ENCODE results near the gene ACOT8.
"Not testable (repeated sequence)": the region's sequence is repeated elsewhere in the genome, so short reads cannot be mapped to it uniquely, and the experiment has no call there.

The ACOT8 gene

DNA sequence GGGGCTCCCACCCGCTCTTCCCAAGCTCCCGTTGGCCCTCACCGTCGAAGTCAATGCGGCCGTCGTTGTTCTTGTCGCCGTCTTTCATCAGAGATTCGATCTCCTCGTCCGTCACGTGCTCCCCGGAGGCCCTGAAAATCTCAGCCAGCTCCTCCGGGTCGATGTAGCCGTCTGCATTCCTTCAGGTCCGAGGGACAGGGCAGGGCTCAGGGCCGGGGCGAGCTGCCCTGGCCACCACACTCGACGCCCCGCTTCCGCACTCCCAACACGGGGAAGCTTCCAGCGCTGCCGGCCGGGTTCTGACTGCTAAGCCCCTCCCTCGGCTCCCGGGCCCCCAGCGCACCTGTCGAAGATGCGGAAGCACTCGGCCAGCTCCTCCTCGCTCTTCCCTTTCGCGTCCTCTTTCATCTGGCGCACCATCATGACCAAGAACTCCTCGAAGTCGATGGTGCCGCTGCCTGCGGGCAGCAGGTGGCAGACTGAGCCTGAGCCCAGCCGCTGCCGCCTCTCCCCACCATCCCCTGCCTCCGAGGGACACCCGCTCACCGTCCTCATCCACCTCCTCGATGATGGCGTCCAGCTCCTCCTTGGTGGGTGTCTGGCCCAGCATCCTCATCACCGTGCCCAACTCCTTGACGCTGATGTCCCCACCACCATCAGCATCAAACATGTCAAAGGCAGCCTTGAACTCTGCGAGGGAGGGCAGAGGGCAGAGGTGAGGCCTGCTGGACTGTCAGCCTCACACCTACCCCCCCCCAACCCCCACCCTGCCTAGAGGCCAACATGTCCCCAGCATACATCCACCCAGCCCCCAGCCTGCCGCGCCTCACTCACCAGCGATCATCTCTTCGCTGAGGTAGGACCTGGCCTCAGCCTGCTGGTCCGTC is 33.0 kb downstream of the ACOT8 start:
- no peak for DNase-seq

DNA sequence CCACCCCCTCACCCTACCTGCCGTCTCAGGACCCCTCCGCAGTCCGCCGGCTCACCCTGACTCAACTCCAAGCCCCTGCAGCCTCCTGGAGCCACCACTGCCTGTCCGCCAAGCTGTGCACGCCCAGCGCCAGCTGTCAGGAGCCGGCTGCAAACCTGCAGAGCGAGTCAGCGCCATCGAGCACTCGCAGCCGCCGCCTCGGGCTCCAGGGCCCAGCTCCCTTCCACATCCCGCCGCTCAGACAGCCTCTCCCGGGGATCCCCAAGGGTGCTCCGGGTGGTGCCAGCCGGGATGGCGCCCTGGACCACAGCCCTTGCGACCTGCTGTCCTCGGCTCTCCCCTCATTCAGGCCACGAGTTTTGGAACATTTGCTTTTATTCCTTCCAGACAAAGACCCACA is 34.3 kb downstream of the ACOT8 start:
- DNase-seq = peak; percentile 5

DNA sequence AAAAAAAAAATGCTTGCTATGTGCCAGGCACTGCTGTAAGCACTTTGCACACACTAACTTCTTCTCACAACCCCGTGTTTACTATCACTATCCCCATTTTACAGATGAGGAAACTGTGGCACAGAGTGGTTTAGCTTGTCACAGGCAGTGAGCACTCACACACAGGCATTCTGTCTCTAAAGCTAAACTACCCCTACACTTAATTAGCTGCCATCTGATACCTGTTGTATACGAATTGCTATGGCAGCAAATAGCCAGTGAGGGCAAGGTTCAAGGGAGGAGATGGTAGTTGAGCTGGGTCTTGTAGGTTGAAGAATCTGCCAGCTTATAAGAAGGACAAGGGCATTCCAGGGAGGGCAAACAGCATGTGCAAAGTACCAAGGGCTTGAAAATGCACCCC is 35.2 kb downstream of the ACOT8 start:
- no peak for DNase-seq

DNA sequence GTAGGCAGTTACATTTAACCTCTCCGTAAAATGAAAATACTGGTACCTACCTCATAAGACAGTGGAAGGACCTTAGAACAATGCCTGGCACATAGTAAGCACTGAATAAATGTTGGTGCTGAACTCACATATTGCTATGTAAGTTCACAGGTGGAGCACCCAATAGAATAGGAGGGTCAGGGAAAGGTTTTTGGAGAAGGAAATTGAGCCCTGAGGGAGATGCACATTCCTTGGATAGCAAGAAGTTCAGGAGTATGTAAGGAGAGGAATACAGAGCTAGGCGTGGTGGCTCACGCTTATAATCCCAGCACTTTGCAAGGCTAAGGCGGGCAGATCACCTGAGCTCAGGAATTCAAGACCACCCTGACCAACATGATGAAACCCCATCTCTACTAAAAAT is 37.7 kb downstream of the ACOT8 start:
- no peak for DNase-seq

DNA sequence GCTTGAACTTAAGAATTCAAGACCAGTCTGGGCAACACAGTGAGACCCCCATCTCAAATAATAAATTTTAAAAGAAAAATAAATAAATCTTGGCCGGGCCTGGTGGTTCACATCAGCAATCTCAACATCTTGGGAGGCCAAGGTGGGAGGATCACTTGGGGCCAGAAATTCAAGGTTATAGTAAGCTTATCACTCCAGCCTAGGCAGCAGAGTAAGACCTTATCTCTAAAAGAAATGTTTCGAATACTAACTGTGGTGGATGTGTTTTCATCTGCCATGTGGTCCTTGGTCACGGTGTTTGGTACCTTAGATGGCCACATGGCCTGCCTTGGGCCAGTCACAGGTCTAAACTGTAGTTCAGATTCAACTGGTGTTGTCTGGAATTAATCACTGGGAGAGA is 39.0 kb downstream of the ACOT8 start:
- DNase-seq = no peak

DNA sequence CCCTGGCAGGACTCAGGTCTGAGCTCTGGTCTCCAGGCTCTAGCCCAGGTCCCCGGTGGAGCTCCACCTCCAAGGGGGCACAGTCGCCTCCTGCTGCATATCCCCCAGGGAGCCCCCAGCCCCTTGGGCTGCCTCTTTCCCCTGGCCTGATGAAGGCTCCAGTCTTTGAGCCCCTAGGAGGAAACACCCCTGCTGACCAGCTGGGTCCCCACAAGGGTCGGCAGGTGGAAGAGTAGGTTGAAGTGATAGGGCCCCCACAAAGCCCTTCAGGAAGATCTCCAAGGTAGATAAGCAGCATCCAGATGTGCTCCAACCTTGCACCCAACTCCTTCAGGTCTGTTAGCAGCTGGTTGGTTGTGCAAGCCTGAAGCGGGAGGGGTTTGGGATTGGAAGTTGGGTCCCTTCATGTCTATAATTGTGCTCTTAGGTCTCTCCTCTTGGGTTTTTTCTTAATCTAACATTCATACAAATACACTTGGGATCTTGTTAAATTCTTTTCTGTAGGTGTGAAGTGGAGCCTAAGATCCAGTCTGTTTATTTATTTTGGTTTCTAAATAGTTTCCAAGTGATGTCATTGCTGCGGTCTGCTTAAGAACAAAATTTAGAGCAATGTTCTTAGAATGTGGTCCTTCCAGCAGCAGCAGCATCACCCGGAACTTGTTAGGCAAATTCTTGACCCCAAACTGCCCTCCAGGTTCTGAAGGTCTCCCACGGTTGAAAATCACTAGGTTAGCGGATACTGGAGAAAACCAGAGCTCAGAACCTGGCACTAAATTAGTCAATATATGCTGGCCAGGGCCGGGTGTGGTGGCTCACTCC is 39.6 kb downstream of the ACOT8 start:
- DNase-seq = no peak

DNA sequence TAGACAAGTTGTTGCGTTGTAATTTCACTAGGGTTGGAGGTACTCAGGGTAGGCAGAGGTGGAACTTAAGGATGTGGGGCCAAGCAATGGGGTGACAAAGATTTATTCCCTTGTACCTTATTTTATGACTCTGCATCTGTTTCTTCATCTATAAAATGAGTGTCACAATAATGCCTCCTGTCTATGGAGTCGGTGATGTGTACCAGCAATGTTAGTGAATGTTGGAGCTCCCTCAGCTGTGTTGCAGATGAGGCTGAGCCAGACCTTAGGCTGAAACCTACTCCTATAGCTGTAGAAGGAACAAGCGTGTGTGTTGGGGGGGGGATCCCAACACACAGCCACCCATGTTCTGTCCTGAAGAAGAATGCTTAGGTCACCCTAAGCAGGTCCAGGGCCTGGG is 40.2 kb downstream of the ACOT8 start:
- no peak for DNase-seq

DNA sequence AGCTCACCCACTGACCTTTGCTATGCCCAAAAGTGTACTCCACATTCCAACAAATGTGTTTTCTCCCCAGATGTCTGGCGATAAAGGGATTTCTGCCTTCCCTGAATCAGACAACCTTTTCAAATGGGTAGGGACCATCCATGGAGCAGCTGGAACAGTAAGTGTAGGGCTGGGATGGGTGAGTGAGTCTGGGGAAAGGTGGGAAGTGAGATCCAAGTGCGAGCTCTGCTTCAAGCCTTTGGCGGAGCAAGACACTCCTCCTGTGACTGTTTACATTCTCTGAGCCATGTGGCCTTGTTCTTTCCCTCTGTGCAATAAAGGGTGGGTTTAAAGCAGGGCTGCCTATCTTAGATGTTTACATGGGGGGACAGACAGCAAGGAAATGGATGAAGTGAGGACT is 42.9 kb downstream of the ACOT8 start:
- no peak for DNase-seq

DNA sequence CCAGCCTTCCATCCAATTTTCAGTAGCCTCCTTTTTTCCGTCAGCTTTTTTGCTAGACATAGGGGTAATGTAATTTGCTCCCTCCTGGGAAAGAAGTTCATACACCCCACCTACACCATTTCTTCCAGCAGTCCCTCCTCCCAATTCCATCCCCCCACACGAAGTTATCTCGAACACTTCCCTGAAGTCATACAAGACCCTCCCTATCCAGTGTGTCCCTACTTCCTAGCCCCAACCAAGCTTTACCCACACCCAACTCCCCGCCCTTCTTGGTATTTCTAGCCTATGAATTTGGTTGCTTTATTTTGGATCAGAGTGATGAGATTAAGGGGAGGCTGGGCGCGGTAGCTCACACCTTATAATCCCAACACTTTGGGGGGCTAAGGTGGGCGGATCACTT is 43.7 kb downstream of the ACOT8 start:
- DNase-seq = no peak

DNA sequence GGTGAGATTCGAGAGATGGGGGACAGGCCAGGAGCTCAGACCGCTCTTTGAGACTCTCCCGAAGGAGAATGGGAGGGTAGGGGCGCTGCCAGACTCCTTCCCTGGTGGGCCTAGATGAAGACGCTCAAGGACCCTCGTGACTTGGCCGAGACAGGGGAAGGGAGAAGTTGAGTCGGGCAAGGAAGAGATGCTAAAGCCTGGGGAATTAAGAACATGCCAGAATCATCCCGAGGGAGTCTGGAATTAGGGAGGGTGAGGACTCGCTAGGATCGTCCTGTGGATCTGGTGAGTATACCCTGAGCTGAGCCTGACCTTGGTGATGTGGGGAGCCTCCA is 44.2 kb downstream of the ACOT8 start:
- DNase-seq = no peak

DNA sequence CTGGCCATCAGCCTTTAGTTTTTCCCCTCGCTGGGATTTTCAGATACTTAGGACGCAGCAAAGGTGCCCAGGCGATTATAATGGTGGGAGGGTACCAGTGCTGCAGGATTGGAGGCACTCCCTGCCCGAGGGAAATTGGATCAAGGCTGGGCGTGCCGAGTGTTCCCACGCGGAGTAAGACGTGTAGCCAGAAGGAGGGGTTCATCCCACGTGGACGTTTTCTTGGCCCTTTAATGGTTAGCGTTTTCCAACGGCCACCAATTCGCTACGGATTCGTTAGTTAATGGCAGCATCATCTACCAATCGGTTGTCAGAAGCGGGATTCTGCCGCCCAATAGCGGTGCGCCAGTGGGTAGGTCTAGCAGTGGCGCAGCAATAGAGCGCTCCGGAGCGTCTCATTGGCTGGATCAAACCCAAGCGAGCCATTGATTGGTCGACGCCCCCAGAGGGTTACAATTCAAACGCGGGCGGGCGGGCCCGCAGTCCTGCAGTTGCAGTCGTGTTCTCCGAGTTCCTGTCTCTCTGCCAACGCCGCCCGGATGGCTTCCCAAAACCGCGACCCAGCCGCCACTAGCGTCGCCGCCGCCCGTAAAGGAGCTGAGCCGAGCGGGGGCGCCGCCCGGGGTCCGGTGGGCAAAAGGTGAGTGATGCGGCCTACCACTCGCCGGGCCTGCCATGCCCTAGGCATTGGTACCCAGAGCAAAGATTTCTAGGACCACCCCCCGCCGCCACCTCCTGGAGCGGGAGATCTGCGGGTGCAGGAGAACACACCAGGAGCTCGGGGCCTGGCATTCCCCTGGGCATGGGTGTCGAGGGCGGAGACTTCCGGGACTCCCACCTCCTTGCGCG is 44.8 kb downstream of the ACOT8 start, which contains the start of gene UBE2C:
Gene UBE2C, plus strand, starts transcription at position 488 of the 849 bp plus-strand sequence. Its CDS starts 52 bp downstream, at position 540.
- DNase-seq = peak; percentile 99

DNA sequence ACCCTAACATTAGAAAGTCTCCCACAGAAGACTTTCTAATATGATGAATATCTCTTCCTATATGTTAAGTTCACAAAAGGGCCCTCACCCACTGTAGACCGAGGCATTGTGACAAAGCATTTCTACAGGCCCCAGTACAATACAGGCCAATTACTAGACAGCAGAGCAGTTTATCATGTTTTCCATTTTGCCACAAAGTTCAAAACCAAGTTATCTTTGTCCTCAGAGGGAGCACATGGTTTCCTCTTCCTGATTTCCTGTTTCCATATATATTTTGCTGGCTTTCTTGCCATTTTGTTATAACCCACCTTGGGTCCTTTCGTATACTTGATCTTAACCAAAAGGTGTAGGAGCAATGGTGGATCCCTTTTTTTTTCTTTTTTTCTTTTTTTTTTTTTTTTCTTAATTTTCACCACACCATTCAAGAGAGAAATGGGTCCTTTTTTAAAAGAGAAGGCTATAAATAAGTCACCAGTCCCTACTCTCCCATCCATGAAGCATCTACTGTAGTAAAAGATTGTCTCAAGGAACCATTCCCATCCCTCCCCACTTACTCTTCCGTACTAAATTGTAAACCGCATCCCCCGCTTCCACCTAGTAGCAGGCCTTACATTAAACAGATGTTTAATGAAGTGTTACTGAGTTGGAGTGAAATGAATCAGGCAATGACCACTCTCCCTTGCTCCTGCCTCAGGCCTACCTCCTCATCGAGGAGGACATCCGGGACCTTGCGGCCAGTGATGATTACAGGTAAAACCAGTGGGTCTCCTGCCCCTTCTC is 46.8 kb downstream of the ACOT8 start:
- no peak for DNase-seq

DNA sequence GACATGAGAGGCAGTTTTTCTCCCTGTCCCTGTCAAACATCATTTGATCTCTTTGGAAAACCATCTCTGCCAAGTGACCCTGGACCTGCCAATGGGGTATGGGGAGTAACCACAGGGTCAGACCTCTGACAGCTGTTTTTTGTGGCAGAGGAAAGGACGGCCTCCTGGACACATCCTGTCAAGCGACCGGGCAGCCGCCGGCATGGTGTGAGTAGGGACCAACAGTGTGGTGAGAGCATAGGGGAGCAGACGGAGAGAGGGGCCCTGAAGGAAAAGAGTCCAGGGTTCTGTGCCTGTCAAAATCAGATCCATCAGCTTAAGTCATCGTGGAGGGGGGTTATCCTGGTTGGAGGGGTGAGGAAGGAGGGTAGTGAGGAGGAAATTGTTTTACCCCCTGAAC is 55.3 kb downstream of the ACOT8 start:
- no peak for DNase-seq

DNA sequence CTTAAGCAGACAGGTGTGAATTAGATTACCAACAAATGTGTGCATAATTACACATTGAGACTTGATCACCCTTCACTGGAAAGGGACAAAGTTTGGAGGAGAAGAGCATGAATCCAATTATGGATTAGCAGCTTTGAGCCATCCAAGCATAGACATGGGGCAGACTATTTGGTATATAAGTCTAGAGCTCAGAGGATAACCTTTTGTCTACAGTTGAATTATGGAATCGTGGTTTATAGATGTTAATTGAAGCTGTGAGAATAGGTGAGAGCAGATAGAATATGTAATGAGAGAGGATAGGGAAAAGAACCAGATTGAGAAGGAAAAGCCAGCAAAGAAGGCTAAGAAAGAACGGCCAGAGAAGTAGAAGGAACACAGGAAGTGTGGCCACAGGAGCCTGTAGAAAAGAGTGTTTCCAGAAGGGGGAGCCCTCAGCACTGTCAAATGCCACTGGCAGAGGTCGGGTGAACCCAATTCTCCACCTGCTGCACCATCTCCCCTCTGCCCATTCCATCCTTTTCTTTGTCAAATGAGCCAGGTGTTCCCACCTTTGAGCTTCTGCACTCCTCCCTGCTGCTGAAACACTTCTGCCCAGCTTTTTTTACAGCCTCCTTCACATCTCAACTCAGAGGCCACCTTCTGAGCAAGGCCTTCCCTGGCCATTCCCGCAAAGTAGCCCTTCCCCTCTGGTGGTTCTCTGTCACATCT is 58.1 kb downstream of the ACOT8 start:
- no peak for DNase-seq

DNA sequence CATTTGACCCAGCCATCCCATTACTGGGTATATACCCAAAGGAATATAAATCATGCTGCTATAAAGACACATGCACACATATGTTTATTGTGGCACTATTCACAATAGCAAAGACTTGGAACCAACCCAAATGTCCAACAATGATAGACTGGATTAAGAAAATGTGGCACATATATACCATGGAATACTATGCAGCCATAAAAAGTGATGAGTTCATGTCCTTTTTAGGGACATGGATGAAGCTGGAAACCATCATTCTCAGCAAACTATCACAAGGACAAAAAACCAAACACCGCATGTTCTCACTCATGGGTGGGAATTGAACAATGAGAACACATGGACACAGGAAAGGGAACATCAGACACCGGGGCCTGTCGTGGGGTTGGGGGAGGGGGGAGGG is 59.2 kb downstream of the ACOT8 start:
- DNase-seq = not testable (repeated sequence)

DNA sequence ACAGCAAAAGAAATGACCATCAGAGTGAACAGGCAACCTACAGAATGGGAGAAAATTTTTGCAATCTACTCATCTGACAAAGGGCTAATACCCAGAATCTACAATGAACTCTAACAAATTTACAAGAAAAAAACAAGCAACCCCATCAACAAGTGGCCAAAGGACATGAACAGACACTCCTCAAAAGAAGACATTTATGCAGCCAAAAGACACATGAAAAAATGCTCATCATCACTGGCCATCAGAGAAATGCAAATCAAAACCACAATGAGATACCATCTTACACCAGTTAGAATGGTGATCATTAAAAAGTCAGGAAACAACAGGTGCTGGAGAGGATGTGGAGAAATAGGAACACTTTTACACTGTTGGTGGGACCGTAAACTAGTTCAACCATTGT is 59.7 kb downstream of the ACOT8 start:
- not testable (repeated sequence) for DNase-seq

DNA sequence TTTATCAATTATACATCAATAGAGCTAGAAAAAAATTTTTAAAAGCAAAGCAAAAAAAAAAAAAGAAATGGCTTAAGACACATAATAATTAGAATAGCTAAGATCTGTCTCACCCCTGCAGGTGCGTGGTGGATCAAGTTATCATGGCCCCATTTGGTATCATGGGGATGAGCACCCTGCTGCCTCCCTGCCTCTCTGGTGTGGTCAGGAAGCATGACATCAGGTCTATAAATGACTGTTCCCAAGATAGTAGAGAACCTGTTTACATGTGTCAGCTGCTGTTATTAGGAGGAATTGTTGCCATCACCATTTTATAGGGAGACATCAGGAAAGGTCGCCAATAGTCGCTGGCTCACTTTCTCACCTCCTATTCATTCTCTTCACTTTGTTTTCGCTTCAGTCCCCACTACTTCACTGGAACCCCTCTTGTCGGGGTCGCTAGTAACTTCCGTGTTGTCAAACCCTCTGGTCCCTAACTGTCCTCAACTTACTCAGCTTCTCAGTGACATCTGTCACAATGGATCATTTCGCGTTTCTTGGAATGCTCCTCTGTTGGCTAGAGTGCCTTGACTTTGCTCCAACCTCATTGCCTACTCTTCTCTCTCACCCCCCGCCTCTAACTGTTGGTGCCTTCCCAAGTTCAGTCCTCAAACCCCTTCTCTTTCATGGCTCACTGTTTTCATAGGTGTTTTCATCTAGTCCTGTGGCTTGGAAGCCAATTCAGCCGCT is 60.7 kb downstream of the ACOT8 start:
- no peak for DNase-seq

DNA sequence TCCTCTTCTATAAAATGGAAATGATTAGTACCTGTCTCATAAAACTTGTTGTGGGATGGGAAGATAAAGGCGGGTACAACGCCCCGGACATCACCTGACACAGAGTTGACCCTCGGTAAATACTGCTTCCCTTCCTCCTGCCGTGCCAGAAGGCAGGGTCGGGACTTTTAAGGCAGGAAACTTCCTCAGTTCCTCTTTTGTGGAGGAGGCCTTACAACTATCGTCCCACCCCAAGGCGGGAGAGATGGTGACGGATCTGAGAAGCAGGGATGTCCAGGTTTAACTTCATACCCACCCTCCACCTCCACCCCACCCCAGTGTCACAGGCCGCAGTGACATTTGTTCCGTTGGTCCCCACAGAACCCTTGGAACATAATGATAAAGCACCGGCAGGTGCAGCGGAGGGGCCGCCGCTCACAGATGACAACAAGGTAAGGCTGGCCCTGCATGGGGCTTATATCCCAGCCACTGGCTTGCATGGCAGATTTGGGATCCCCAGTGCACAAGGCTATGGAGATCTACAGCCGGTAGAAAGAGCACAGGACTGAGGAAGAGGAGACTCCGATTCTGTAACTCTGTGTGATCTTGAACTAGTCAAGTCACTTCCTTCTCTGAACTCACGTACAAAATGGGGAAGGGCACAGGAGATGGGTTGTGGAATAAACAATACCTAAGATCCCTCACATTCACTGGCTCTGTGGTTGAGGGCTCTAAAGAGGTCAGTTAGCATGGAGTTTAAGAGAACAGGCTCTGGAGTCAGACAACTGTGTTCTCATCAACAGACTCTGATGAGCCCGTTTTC is 64.7 kb downstream of the ACOT8 start:
- DNase-seq = no peak
